Upper lobe of left lung (tissue), 6 donors: ENCODE data around the gene CCDC136. TPM values are rescaled to one million over a fixed set of nuclear protein-coding genes. Genes with fewer than 3 reads are reported as not detected.
A peak's percentile ranks its signal among the peaks of the same experiment; 100 is the strongest.

Experiments
- ATAC-seq, 2 donors: fragments of 200-7000 bp; cut with Tn5 transposase; one replicate each; pipeline ENCODE4 v1.9.1; 2022; ENCODE audit warnings: mild to moderate bottlenecking in 2 of 2, moderate library complexity in 2 of 2; ENCODE audit not compliant: low FRiP score in 2 of 2
- DNase-seq, 2 donors: peaks; one replicate each; pipeline ENCODE4 v3.0.0-alpha.2; 2019 to 2020
- H3K27ac ChIP-seq, 4 donors: fragments of 200-600 bp; sonication (generic); one replicate each; pipeline ENCODE4 v1.5.1; 2016 to 2019
- H3K27me3 ChIP-seq, 4 donors: fragments of 200-600 bp; sonication (generic); one replicate each; pipeline ENCODE4 v1.5.1; 2017 to 2019
- H3K36me3 ChIP-seq, 4 donors: fragments of 200-600 bp; sonication (generic); one replicate each; pipeline ENCODE4 v1.5.1; 2016 to 2019
- H3K4me1 ChIP-seq, 4 donors: fragments of 200-600 bp; sonication (generic); one replicate each; pipeline ENCODE4 v1.5.1; 2018 to 2019
- H3K4me3 ChIP-seq, 4 donors: fragments of 200-600 bp; sonication (generic); one replicate each; pipeline ENCODE4 v1.5.1; 2017 to 2019; ENCODE audit warnings: mild to moderate bottlenecking in 2 of 4, moderate library complexity in 1 of 4
- H3K9me3 ChIP-seq, 4 donors: fragments of 200-600 bp; sonication (generic); one replicate each; pipeline ENCODE4 v1.5.1; 2018 to 2019
- EP300 ChIP-seq, 4 donors: sonication (generic); formaldehyde crosslinking; IDR thresholded peaks; one replicate each; pipeline ENCODE4 v1.5.1; 2017; ENCODE audit warnings: antibody characterized with exemption in 4 of 4, control low read depth in 2 of 4
- POLR2A ChIP-seq, 4 donors: fragments of 450-650 bp; IDR thresholded peaks; one replicate each; pipeline ENCODE4 v1.5.1; 2016 to 2017; ENCODE audit warnings: antibody characterized with exemption in 4 of 4, mild to moderate bottlenecking in 2 of 4
- POLR2AphosphoS5 ChIP-seq, 2 donors: sonication (generic); formaldehyde crosslinking; IDR thresholded peaks; one replicate each; pipeline ENCODE4 v1.5.1; 2017; ENCODE audit warnings: antibody characterized with exemption in 2 of 2
- WGBS, 2 donors: methylation state at CpG; one replicate each; pipeline ENCODE4 v1.1.5; 2017 to 2018; 5-methylcytosine and 5-hydroxymethylcytosine counted together
- total RNA-seq, 6 donors: library from RNA; depleted of rRNA in 4 of 6; stranded (reverse); fragments of >200 nt in 4 of 6; gene quantifications; one replicate each; pipeline versions ENCODE4 v1.1.0 to v1.2.1, GENCODE V29; 2016 to 2021
- TF ChIP-seq, protein P1 (sequence below), 6 experiments: fragments of 450-650 bp in 4 of 6; fragments of 200-600 bp in 2 of 6; sonication (generic) in 2 of 6; IDR thresholded peaks; one replicate each; pipeline ENCODE4 v1.5.1; 2016 to 2019; ENCODE audit warnings: antibody characterized with exemption in 6 of 6
- donor health status: DM: no; HTN: no; CAD: no; lungs with moderate emphysema.
- donor health status: DM: no; HTN: yes; CAD: no; lungs with severe emphysema.

CCDC136 gene
- total RNA-seq, 6 donors from 2014 or later = 0.46 to 7.2 (median 2.2) TPM

DNA sequence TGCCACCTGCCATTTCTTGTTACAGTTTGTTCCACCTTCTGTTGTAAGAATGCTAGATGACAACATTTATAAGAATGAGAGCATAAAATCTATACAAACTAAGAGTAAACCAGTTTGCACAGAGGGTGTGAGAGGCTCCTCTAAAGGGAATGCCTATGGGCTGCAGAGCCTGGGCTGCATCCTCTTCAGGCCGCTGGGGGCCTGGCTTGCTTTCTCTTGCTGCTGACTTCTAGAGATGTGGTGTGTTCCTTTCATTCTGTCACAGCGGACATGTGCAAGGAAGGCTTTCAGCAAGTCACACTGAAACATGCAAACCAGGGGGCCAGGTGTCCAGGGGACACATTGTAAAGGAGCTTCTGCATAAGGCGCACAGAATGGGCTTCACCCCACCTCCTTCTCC lies 63.8 kb downstream of the CCDC136 start:
- no peak for ATAC-seq
- Histone ChIP-seq H3K4me3 (no peak overlapping the region), H3K4me1 (peaks cover 0 to 5% (median 2%) of the 10 kb centered on the region in 4 donors), H3K27ac (no peak overlapping the region), H3K27me3 (no peaks in the 10 kb centered on the region), H3K36me3 (no peaks in the 10 kb centered on the region), H3K9me3 (no peaks in the 10 kb centered on the region)
- 80 to 87% methylated on average over 2 to 3 of the region's 3 CpGs for WGBS, 2 donors
- no peak for DNase-seq
- TF ChIP-seq, protein P1, sequence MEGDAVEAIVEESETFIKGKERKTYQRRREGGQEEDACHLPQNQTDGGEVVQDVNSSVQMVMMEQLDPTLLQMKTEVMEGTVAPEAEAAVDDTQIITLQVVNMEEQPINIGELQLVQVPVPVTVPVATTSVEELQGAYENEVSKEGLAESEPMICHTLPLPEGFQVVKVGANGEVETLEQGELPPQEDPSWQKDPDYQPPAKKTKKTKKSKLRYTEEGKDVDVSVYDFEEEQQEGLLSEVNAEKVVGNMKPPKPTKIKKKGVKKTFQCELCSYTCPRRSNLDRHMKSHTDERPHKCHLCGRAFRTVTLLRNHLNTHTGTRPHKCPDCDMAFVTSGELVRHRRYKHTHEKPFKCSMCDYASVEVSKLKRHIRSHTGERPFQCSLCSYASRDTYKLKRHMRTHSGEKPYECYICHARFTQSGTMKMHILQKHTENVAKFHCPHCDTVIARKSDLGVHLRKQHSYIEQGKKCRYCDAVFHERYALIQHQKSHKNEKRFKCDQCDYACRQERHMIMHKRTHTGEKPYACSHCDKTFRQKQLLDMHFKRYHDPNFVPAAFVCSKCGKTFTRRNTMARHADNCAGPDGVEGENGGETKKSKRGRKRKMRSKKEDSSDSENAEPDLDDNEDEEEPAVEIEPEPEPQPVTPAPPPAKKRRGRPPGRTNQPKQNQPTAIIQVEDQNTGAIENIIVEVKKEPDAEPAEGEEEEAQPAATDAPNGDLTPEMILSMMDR (IDR thresholded peaks at IDR 0.05) = no peak
- TF ChIP-seq POLR2AphosphoS5 (IDR thresholded peaks at IDR 0.05) (no peak), EP300 (IDR thresholded peaks at IDR 0.05) (no peak), POLR2A (IDR thresholded peaks at IDR 0.05) (no peak)

DNA sequence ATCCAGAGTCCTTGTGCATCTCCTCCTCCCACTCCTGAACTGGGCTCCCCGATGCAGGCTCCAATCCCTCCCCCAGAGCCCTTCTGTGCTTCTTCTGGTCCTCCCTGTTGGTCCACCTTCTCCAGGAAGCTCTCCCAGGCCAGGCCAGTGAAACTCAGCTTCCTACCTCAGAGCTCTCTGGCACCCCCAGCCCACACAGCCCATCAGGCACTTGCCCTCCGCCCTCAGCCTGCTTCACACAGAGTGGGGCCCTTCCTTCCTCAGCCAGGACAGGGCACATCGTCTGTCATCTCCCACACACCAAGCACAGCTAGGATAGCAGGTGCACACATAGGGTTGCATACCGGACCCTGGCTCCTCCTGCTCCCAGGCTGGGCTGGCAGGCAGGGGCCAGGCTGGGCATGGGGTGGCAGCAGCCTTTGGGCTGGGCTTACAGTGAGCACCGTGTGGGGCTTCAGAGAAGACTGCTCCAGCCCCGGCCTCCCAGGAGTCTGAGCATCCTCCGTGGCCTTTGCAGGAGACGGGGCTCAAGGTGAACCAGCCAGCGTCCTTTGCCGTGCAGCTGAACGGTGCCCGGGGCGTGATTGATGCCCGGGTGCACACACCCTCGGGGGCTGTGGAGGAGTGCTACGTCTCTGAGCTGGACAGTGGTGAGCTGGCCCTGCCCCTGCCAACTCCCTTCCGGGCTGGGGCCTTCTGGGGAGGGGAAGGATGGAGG lies 64.4 kb downstream of the CCDC136 start:
- DNase-seq (peak in 1 of 2 donors; percentile 67), ATAC-seq (no peak)
- no peak overlapping the region for H3K27ac ChIP-seq
- H3K9me3 ChIP-seq = no peaks in the 10 kb centered on the region
- H3K27me3 ChIP-seq = no peaks in the 10 kb centered on the region
- 88% methylated on average over 2 to 17 of the region's 17 CpGs for WGBS, 2 donors
- H3K4me3 ChIP-seq = no peak overlapping the region
- no peaks in the 10 kb centered on the region for H3K36me3 ChIP-seq
- TF ChIP-seq EP300 (IDR thresholded peaks at IDR 0.05) (no peak), POLR2A (IDR thresholded peaks at IDR 0.05) (no peak), POLR2AphosphoS5 (IDR thresholded peaks at IDR 0.05) (no peak)
- TF ChIP-seq, protein P1 (IDR thresholded peaks at IDR 0.05) = no peak
- H3K4me1 ChIP-seq = peaks cover 0 to 5% (median 2%) of the 10 kb centered on the region in 4 donors

DNA sequence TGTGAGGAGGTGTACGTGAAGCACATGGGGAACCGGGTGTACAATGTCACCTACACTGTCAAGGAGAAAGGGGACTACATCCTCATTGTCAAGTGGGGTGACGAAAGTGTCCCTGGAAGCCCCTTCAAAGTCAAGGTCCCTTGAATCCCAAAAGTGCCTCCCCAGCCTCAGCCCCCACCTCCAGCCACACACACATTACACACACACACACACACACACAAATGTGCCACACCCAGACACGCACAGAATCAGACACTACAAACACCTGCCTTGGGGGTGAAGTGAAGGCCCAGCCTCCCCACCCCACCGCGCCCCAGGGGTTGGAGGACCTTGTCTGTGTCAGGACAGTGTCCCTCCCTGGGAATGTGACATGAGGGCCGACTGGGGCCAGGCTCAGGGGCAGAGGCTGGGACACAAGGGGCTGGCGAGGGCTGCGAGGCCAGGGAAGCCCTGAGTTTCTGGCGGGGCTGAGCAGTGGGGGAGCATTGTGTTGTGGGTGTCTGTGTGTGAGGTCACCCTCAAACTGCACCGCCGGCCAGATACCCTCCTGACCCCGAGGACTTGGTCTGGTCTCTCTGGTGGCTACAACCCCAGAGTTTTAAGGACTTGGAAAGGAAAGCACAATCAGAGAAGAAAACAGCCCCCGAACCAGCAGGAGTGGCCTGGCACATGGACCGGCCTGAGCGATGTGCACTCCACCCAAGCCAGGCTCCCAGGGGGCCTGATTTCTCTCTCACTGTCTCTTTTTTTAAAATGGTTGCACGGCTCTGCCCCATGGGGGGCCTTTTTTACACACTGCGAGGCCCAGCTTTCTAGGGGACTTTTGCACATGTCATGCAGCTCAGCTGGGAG lies 66.8 kb downstream of the CCDC136 start:
- WGBS, 2 donors = 62 to 85% methylated on average over 7 to 18 of the region's 18 CpGs
- no peaks in the 10 kb centered on the region for H3K36me3 ChIP-seq
- DNase-seq (peak in 1 of 2 donors; percentile 67), ATAC-seq (no peak)
- H3K27me3 ChIP-seq = no peaks in the 10 kb centered on the region
- no peak overlapping the region for H3K4me3 ChIP-seq
- H3K27ac ChIP-seq = no peak overlapping the region
- TF ChIP-seq POLR2AphosphoS5 (IDR thresholded peaks at IDR 0.05) (no peak), EP300 (IDR thresholded peaks at IDR 0.05) (no peak), POLR2A (IDR thresholded peaks at IDR 0.05) (no peak)
- TF ChIP-seq, protein P1 (IDR thresholded peaks at IDR 0.05) = no peak
- H3K4me1 ChIP-seq = peaks cover 3 to 13% (median 9%) of the 10 kb centered on the region in 4 donors
- H3K9me3 ChIP-seq = no peaks in the 10 kb centered on the region

DNA sequence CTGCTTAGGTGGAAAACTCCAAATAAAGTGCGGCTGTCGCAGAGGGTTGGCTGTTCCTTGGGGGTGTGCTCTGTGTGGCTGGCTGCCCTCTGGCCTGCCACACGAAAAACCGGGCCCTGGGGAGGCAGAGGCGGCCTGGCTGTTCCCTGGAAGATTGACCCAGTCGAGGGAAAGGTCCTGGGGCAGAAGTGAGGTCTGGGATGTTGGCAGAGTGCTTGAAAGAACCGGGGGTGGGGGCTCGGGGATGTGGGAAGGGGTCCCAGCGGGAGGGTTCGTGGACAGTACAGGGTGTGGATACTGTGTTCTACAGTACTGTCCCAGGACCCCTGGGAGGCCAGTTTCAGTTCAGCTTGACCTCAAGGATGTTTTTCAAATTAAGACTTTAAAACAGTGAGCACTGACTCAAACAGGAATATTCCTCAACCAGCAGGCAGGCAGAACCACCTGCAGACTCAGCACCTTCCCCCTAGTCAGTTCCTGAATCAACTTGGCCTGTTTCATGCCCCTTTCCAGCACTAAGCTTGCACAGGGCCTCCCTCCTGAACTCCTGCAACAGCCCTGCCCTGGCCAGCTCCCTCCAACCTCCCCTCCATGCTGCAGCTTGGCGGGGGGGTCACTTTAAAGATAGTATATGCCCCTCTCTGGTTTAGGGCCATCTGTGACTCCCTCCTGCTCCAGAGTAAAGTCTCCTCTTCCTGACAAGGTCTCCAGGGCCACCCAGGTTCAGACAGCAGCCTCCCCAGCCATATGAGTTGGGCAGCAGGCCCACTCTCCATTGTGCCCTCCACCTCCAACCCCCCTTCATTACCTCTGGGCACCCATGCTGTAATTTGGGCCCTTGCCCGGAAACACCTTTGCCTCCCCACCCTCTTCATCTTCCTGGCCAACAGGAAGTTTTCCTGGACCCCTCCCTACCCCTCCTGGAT lies 67.7 kb downstream of the CCDC136 start:
- DNase-seq = peak in 1 of 2 donors; percentile 52
- 70 to 84% methylated on average over 12 of the region's 12 CpGs for WGBS, 2 donors
- Histone ChIP-seq H3K4me3 (no peak overlapping the region), H3K27me3 (no peaks in the 10 kb centered on the region), H3K36me3 (no peaks in the 10 kb centered on the region), H3K4me1 (peaks cover 12 to 22% (median 17%) of the 10 kb centered on the region in 4 donors), H3K9me3 (no peaks in the 10 kb centered on the region), H3K27ac (peak overlapping the region in 1 of 4 donors; percentile 2)
- no peak for TF ChIP-seq POLR2AphosphoS5 (IDR thresholded peaks at IDR 0.05)
- TF ChIP-seq POLR2A (IDR thresholded peaks at IDR 0.05) = no peak
- TF ChIP-seq, protein P1 (IDR thresholded peaks at IDR 0.05) = no peak
- no peak for TF ChIP-seq EP300 (IDR thresholded peaks at IDR 0.05)
- ATAC-seq = no peak
